C4-2B (cell line): ENCODE measurements around the gene KCNK5.

Experiments used
- ZFX ChIP-seq: fragments of 450-650 bp; IDR thresholded peaks from 2 replicates; pipeline ENCODE4 v1.6.1; 2017
- TF ChIP-seq, protein P1 (sequence below): fragments of 450-650 bp; conservative IDR thresholded peaks from 2 replicates; pipeline ENCODE4 v1.5.1; 2017; ENCODE audit warnings: mild to moderate bottlenecking

GRCh38 chr6:39170860-39171259 is 58.4 kb downstream of the KCNK5 start:
- TF ChIP-seq, protein P1, sequence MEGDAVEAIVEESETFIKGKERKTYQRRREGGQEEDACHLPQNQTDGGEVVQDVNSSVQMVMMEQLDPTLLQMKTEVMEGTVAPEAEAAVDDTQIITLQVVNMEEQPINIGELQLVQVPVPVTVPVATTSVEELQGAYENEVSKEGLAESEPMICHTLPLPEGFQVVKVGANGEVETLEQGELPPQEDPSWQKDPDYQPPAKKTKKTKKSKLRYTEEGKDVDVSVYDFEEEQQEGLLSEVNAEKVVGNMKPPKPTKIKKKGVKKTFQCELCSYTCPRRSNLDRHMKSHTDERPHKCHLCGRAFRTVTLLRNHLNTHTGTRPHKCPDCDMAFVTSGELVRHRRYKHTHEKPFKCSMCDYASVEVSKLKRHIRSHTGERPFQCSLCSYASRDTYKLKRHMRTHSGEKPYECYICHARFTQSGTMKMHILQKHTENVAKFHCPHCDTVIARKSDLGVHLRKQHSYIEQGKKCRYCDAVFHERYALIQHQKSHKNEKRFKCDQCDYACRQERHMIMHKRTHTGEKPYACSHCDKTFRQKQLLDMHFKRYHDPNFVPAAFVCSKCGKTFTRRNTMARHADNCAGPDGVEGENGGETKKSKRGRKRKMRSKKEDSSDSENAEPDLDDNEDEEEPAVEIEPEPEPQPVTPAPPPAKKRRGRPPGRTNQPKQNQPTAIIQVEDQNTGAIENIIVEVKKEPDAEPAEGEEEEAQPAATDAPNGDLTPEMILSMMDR: no peak
- no peak for TF ChIP-seq ZFX
